ENCODE data around the gene SYCP2L.
"Not testable (repeated sequence)": the region's sequence is repeated elsewhere in the genome, so short reads cannot be mapped to it uniquely, and the experiment has no call there.

SYCP2L gene

GRCh38 chr6:10961837-10962236, 75.0 kb downstream of the SYCP2L start:
- DNase-seq, result no peak

GRCh38 chr6:10962673-10963072, 75.8 kb downstream of the SYCP2L start:
- DNase-seq, result no peak

- DNase-seq, result no peak
These were observed 76.3 kb downstream of the SYCP2L start for GRCh38 chr6:10963113-10963512.

- DNase-seq, result no peak
These were observed 77.8 kb downstream of the SYCP2L start for GRCh38 chr6:10964684-10965083.

- no peak for DNase-seq
These were observed 81.9 kb downstream of the SYCP2L start for GRCh38 chr6:10968776-10969175.

- no peak for DNase-seq
These were observed 83.9 kb downstream of the SYCP2L start for GRCh38 chr6:10970731-10971130.

DNA sequence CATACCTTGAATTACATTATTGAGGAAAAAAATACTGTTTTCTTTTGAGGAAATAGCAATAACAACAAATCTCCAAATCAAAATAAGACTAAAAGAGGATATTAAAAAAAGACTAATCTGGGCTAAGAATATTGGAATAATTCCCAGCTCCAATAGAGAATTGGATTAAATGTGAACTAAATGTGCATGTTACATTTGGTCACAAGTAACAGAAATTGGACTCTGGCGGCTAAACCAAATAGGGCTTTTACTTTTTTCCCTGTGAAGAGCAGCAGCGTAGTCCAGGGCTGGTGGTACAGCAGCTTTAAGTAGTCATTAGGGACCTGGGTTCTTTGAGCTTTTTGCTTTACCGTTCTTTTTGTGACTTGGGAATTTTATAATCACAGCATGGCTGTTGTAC, 85.3 kb downstream of the SYCP2L start:
- no peak for DNase-seq

DNA sequence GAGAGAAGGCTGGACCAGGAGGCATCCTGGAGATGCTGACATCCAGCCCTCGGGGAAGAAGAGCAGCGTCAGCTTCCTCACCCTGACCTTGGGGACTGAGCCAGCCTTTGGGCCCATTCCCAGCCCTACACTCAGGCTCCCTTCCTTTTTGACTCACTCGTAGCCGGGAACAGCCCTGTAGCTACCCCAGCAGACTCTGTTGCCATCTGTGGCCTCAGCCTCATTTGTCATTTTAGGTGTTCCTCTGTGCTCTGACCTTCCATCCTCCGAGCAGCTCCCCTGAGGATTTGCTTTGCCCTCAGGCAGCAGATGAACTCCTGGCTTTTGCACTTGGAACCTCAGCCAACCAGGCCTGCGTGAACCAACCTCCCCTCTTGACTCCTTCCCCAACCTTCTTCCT, 89.7 kb downstream of the SYCP2L start:
- no peak for DNase-seq

DNA sequence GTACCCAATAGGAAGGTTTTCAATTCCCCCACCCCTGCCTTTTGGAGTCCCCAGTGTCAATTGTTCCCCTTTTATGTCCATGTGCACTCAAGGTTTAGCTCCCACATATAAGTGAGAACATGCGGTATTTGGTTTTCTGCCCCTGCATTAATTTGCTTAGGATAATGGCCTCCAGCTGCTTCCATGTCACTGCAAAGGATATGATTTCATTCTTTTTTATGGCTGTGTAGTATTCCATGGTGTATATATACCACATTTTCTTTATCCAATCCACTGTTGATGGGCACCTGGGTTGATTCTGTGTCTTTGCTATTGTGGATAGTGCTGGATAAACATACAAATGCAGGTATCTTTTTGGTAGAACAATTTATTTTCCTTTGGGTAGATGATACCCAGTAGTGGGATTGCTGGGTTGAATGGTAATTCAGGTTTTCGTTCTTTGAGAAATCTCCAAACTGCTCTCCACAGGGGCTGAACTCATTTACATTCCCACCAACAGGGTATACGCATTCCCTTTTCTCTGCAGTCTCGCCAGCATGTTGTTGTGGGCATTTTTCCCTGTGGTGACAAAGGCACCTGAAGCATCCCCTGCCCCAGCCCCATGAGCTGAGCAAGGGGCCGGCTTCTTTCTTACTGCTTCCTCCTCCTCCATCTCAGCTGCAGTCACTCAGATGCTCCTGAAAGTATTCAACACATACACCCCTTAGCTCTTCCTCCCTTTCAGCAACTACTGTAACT, 90.5 kb downstream of the SYCP2L start:
- no peak for DNase-seq

- DNase-seq, result no peak
These were observed 92.8 kb downstream of the SYCP2L start for GRCh38 chr6:10979603-10980002.

DNA sequence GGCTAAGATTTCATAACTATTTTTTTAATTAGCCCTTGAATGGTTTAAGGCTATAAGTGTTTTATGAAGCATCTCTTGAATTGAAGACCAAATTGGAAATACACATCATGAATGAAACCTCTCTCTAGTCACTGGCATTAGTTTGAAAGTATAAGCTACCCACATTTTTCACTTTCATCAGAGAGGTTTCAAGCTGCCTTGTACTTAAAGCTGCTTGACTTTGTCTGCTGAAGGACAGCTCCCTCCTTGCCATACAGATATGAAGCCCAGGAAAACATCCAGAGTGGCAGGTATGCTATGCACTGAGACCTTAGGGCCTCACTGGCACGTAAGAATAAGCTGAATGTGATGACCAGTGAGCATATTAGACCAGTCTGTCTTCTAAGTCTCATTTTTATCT, 94.6 kb downstream of the SYCP2L start:
- DNase-seq, result no peak

- not testable (repeated sequence) for DNase-seq
These were observed 98.1 kb downstream of the SYCP2L start for GRCh38 chr6:10984959-10985358.

DNA sequence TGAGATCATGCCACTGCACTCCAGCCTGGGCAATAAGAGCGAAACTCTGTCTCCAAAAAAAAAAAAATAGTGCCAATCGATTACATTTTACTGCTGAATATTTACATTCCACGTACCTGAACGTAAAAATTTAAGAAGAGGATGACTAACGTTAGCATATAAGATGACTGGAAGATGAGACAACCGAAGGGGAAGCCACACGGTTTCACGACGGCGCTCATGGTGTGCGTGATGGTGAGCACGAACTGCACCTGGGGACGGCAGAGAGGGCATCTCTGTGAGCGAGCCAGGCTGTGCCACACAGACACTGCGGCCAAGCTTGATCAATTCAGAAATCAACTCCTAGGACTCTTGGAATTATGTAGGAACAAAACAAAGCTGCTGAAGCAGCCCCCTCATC, 102.7 kb downstream of the SYCP2L start:
- DNase-seq, result no peak

DNA sequence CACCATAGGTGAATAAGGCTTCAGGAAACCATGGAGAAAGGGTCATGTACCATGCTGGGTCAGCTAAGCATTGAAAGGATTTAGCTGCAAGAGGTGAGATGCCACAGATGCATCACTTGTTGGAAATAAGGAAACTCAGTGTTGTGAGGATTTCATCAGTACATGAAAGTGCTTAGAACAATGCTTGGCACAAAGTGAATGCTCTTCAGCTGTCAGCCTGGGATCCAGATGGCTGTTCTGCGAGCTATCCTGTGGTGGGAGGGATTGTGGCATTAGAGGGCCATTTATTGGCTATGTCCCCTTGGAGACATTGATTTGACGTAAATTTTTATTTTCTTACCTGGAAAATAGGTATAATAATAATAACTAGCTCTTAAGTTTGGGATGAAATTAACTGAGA, 104.3 kb downstream of the SYCP2L start:
- no peak for DNase-seq

DNA sequence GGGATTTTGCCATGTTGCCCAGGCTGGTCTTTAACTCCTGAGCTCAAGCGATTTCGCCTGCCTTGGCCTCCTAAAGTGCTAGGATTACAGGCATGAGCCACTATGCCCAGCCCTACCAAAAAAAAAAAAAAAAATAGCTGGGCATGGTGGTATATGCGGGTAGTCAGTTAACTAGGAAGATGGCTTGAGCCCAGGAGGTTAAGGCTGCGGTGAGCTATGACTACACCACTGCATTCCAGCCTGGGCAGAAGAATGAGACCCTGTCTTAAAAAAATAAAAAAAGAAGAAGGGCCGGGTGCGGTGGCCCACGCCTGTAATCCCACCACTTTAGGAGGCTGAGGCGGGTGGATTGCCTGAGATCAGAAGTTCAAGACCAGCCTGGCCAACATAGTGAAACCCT, 107.0 kb downstream of the SYCP2L start:
- no peak for DNase-seq

DNA sequence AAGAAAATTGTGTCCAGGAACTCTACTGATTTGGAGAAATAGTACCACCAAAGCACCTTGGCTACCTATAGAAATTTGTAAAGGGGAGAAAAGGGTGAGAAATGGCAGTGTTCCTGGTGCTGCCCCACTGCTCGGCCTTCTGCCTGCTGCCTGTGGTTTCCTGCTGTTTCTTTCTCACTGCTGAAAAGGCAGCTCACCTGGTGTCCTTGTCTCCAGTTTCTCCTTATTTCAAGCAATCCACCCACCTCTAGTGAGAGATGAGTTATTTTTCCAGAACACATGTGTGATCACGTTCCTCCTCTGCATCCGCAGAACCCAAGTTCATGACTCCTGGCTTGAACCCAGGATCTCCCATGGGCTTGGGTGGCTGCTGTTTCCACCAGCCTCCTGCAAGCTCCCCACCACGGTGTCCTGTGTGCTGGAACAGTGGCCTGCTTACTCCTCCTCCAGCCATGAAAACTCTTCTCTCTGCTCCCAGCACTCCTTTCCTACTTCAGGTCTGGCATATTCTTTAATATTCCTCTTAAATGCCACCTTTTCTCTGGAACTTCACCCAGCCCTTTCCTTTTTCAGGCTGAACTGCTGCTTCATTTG, 108.4 kb downstream of the SYCP2L start:
- no peak for DNase-seq

- no peak for DNase-seq
These were observed 113.1 kb downstream of the SYCP2L start for GRCh38 chr6:10999994-11000393.

DNA sequence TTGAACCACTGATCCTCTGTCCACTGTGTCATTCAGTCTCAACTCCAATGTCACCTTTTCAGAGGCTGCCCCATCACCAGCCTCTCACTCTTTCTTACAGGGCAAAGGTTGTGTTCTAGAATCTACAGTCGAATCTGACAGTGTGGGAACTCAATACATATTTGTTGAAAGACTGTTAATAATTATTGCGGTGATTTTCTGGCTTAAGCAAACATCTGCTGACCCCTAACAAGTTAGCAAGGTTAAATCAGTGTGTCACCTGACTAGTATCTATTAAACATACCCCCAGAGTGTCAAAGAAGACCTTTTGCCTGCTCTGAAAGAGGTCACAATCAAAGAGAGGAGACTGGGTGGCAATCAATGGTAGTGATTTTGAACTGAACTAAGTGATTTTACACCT, 115.3 kb downstream of the SYCP2L start:
- no peak for DNase-seq

GRCh38 chr6:11003297-11003696, 116.4 kb downstream of the SYCP2L start:
- DNase-seq, result not testable (repeated sequence)

GRCh38 chr6:11006061-11006460, 119.2 kb downstream of the SYCP2L start:
- DNase-seq, result no peak

DNA sequence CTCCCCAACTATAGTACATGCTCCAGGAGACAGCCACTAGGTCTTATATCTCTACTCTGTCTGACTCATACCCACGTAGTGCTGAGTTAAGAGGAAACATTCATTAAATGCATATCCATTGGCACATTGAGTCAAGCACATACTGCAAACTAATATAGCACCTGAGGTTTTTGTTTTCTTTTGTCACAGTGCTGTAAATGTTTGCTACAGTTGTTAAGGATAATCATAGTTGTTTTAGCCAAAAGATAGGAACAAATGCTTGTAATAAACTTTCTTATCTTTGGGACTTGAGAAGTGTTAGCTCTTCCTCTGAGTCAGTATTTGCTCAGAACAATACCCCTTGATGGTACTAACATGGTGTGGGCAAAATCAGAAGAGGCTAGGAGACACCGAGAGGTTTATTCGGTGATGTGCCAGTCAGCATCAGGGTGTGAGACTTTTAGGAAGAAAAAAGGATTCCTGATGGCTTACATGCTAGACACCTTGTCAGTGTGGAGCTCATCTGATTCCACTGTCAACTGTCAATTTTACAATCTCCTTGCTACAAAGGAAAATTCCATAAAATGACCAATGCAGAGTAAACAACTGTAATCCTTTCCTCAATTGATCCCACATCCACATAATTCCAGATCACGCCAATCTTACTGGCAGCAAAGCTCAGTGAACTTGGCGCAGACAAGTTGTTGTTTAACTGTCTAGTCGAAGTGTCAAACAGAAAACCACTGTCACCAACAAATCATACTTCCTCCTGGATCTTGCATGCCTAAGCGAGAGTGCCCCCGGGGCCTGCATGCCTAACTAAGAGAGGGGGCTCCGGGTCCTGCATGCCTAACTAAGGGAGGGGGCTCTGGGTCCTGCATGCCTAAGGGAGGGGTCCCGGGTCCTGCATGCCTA, 121.1 kb downstream of the SYCP2L start:
- DNase-seq, result no peak

DNA sequence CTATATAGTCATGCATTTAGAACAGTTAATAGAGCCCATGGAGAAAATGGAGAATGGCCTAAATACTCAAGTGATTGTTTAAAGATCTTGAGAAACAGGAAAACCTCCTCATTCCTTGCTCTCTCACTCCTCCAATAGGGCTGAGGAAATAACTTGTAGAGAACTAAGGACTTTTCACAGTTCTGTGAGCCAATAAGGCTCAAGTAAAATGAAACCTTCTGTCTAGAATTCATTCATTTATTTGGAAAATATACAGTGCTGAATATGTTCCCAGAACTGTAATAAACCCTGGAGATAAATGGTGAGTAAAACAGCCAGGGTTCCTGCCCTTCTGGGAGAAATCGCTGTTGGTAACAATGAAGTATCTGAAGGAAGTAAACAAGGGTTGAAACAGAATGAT, 122.0 kb downstream of the SYCP2L start:
- DNase-seq, result no peak

DNA sequence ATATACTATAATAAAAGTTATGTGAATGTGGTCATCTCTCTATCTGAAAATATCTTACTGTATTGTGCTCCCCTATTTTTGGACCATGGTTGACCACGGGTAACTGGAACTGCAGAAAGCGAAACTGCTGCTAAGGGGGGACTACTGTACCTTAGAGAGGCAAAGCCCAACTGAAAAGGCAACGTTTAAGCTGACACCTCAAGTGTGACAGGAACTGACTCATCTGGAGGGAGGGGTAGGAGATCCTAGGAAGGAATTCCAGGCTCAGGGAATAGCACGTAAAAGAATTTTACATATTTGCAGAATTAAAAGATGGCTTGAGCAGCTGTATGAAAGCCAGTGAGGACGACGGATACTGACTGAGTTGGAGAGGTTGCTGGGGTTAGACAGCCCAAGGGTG, 122.5 kb downstream of the SYCP2L start:
- no peak for DNase-seq

GRCh38 chr6:11011787-11012234, 125.0 kb downstream of the SYCP2L start:
- no peak for DNase-seq
